H9 (cell line): ENCODE data around the gene RASA3. TPM values are rescaled to one million over a fixed set of nuclear protein-coding genes. Genes with fewer than 3 reads are reported as not detected.

Experiments used
- DNase-seq: peaks from one replicate; pipeline ENCODE4 v3.0.0-alpha.2; 2017
- H2AFZ ChIP-seq: one replicate; pipeline ENCODE4 v1.6.1; 2013; ENCODE audit warnings: mild to moderate bottlenecking, low read length, control low read depth, moderate library complexity
- H2AK5ac ChIP-seq: 2 replicates; pipeline ENCODE4 v1.6.1; 2013; ENCODE audit warnings: low read length, control low read depth, mixed read lengths; ENCODE audit not compliant: insufficient read length
- H2BK120ac ChIP-seq: one replicate; pipeline ENCODE4 v1.6.1; 2013; ENCODE audit warnings: low read depth, mild to moderate bottlenecking, low read length, control low read depth, inconsistent platforms; ENCODE audit not compliant: poor library complexity, severe bottlenecking
- H2BK12ac ChIP-seq: 2 replicates; pipeline ENCODE4 v1.6.1; 2013; ENCODE audit warnings: low read length, control low read depth, mixed read lengths, low read depth; ENCODE audit not compliant: insufficient read length
- H2BK15ac ChIP-seq: 2 replicates; pipeline ENCODE4 v1.6.1; 2013; ENCODE audit warnings: low read depth, low read length, control low read depth
- H2BK20ac ChIP-seq: one replicate; pipeline ENCODE4 v1.6.1; 2013; ENCODE audit warnings: low read depth, mild to moderate bottlenecking, low read length, control low read depth, inconsistent platforms; ENCODE audit not compliant: poor library complexity, severe bottlenecking
- H2BK5ac ChIP-seq: 2 replicates; pipeline ENCODE4 v1.6.1; 2013; ENCODE audit warnings: low read length, control low read depth, mixed read lengths; ENCODE audit not compliant: insufficient read length
- H3K14ac ChIP-seq: 2 replicates; pipeline ENCODE4 v1.6.1; 2013; ENCODE audit warnings: low read length, control low read depth; ENCODE audit not compliant: insufficient read depth
- H3K18ac ChIP-seq: 2 replicates; pipeline ENCODE4 v1.6.1; 2013; ENCODE audit warnings: low read depth, mild to moderate bottlenecking, mixed read lengths, low read length, control low read depth; ENCODE audit not compliant: insufficient read length
- H3K23ac ChIP-seq: 2 replicates; pipeline ENCODE4 v1.6.1; 2013; ENCODE audit warnings: low read length, control low read depth, mixed read lengths, low read depth; ENCODE audit not compliant: insufficient read length
- H3K23me2 ChIP-seq: 2 replicates; pipeline ENCODE4 v1.6.1; 2013; ENCODE audit warnings: low read depth, mild to moderate bottlenecking, mixed read lengths, low read length, control low read depth; ENCODE audit not compliant: insufficient read length, poor library complexity, severe bottlenecking
- H3K27ac ChIP-seq: 2 replicates; pipeline ENCODE4 v1.5.1; 2013; ENCODE audit warnings: low read length, control low read depth, mixed read lengths, low read depth; ENCODE audit not compliant: insufficient read length
- H3K27me3 ChIP-seq: 2 replicates; pipeline ENCODE4 v1.6.1; 2013; ENCODE audit warnings: low read length, control low read depth, inconsistent platforms; ENCODE audit not compliant: insufficient read depth
- H3K4ac ChIP-seq: 2 replicates; pipeline ENCODE4 v1.6.1; 2013; ENCODE audit warnings: low read depth, mild to moderate bottlenecking, control low read depth, inconsistent platforms, low read length, moderate library complexity
- H3K4me1 ChIP-seq: 2 replicates; pipeline ENCODE4 v1.6.1; 2013; ENCODE audit warnings: low read length, control low read depth, inconsistent platforms; ENCODE audit not compliant: insufficient read depth
- H3K4me2 ChIP-seq: 2 replicates; pipeline ENCODE4 v1.6.1; 2013; ENCODE audit warnings: low read length, control low read depth, mixed read lengths; ENCODE audit not compliant: insufficient read length, insufficient read depth
- H3K56ac ChIP-seq: 2 replicates; pipeline ENCODE4 v1.6.1; 2013; ENCODE audit warnings: low read depth, mild to moderate bottlenecking, mixed read lengths, low read length, control low read depth; ENCODE audit not compliant: insufficient read length
- H3K79me1 ChIP-seq: 2 replicates; pipeline ENCODE4 v1.6.1; 2013; ENCODE audit warnings: low read depth, mild to moderate bottlenecking, moderate library complexity, low read length, control low read depth, inconsistent platforms; ENCODE audit not compliant: insufficient read depth, poor library complexity, severe bottlenecking
- H3K79me2 ChIP-seq: 2 replicates; pipeline ENCODE4 v1.6.1; 2013; ENCODE audit warnings: low read length, control low read depth, inconsistent platforms; ENCODE audit not compliant: insufficient read depth
- H3K9ac ChIP-seq: 2 replicates; pipeline ENCODE4 v1.6.1; 2013; ENCODE audit warnings: low read length, control low read depth, mixed read lengths; ENCODE audit not compliant: insufficient read length; ENCODE audit errors: extremely low read depth
- H3K9me3 ChIP-seq: one replicate; pipeline ENCODE4 v1.6.1; 2013; ENCODE audit warnings: low read depth, low read length, inconsistent platforms; ENCODE audit not compliant: control insufficient read depth
- H3T11ph ChIP-seq: one replicate; pipeline ENCODE4 v1.6.1; 2013; ENCODE audit warnings: mild to moderate bottlenecking, low read length, control low read depth, inconsistent platforms
- H4K20me1 ChIP-seq: one replicate; pipeline ENCODE4 v1.6.1; 2013; ENCODE audit not compliant: control insufficient read depth, insufficient read length, insufficient read depth
- H4K5ac ChIP-seq: 2 replicates; pipeline ENCODE4 v1.6.1; 2013; ENCODE audit warnings: low read depth, mild to moderate bottlenecking, mixed read lengths, low read length, control low read depth; ENCODE audit not compliant: insufficient read length
- H4K8ac ChIP-seq: replicated peaks from 2 replicates; pipeline ENCODE4 v1.6.1; 2013; ENCODE audit warnings: low read length, control low read depth, mixed read lengths, low read depth; ENCODE audit not compliant: insufficient read length
- H4K91ac ChIP-seq: 2 replicates; pipeline ENCODE4 v1.6.1; 2013; ENCODE audit warnings: low read depth, mild to moderate bottlenecking, moderate library complexity, mixed read lengths, low read length, control low read depth; ENCODE audit not compliant: insufficient read length
- H3K27ac Mint-ChIP-seq, 3 experiments: 2 replicates in 2 of 3; 3 replicates in 1 of 3; pipeline ENCODE4 v1.8.0; 2020 to 2021; ENCODE audit warnings: mixed read lengths in 3 of 3, mild to moderate bottlenecking in 1 of 3, moderate library complexity in 1 of 3
- H3K27me3 Mint-ChIP-seq: 2 replicates; pipeline ENCODE4 v1.8.0; 2021; ENCODE audit warnings: low read depth, mild to moderate bottlenecking, moderate library complexity, mixed read lengths
- H3K36me3 Mint-ChIP-seq, 3 experiments: 2 replicates in 2 of 3; 3 replicates in 1 of 3; pipeline ENCODE4 v1.8.0; 2020 to 2021; ENCODE audit warnings: low read depth in 3 of 3, mixed read lengths in 3 of 3; ENCODE audit not compliant: insufficient read depth in 1 of 3
- H3K4me1 Mint-ChIP-seq, 2 experiments: 2 replicates each; pipeline ENCODE4 v1.8.0; 2020; ENCODE audit warnings: mixed read lengths in 2 of 2
- H3K4me3 Mint-ChIP-seq, 2 experiments: 2 replicates in 1 of 2; 3 replicates in 1 of 2; pipeline ENCODE4 v1.8.0; 2020 to 2021; ENCODE audit warnings: mild to moderate bottlenecking in 2 of 2, mixed read lengths in 2 of 2, moderate library complexity in 1 of 2
- H3K9me3 Mint-ChIP-seq, 2 experiments: 2 replicates in 1 of 2; 3 replicates in 1 of 2; pipeline ENCODE4 v1.8.0; 2020; ENCODE audit warnings: mild to moderate bottlenecking in 2 of 2, mixed read lengths in 2 of 2, moderate library complexity in 1 of 2
- WGBS: extraction: QIAGEN DNeasy Blood & Tissue Kit; methylation state at CpG from one replicate; pipeline ENCODE4 v1.1.7; 2013; ENCODE audit warnings: missing lambda C conversion rate, low lambda C conversion rate, mixed read lengths; ENCODE audit not compliant: insufficient read length; ENCODE audit errors: extremely low coverage; 5-methylcytosine and 5-hydroxymethylcytosine counted together
- total RNA-seq: library from RNA; stranded (reverse); gene quantifications from 2 replicates; pipeline ENCODE4 v1.2.1, GENCODE V29; 2021
- TF ChIP-seq, protein P1 (sequence below): fragments of 200-600 bp; sonication (generic); conservative IDR thresholded peaks from 3 replicates; pipeline ENCODE4 v1.8.0; 2021; ENCODE audit warnings: antibody characterized with exemption, mild to moderate bottlenecking

RASA3 gene
- total RNA-seq, 1 experiment from 2014 or later: 12.3 TPM

- no CpG with 5 or more reads among the region's 20 CpGs for WGBS
- DNase-seq: no peak
- TF ChIP-seq, protein P1, sequence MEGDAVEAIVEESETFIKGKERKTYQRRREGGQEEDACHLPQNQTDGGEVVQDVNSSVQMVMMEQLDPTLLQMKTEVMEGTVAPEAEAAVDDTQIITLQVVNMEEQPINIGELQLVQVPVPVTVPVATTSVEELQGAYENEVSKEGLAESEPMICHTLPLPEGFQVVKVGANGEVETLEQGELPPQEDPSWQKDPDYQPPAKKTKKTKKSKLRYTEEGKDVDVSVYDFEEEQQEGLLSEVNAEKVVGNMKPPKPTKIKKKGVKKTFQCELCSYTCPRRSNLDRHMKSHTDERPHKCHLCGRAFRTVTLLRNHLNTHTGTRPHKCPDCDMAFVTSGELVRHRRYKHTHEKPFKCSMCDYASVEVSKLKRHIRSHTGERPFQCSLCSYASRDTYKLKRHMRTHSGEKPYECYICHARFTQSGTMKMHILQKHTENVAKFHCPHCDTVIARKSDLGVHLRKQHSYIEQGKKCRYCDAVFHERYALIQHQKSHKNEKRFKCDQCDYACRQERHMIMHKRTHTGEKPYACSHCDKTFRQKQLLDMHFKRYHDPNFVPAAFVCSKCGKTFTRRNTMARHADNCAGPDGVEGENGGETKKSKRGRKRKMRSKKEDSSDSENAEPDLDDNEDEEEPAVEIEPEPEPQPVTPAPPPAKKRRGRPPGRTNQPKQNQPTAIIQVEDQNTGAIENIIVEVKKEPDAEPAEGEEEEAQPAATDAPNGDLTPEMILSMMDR: no peak
Measured at GRCh38 chr13:114018461-114019055, 113.9 kb downstream of the RASA3 start.

More at GRCh38 chr13:114018461-114019055, 113.9 kb downstream of the RASA3 start:
- Histone ChIP-seq H3K27ac (no peak overlapping the region), H4K5ac (no peak overlapping the region), H3K4me2 (no peak overlapping the region), H3K56ac (no peak overlapping the region), H3K9me3 (no peaks in the 10 kb centered on the region), H2AK5ac (no peak overlapping the region), H2BK12ac (no peak overlapping the region), H3K4ac (no peak overlapping the region), H2BK5ac (no peak overlapping the region), H3K4me1 (no peaks in the 10 kb centered on the region), H3K9ac (no peak overlapping the region), H3K14ac (no peak overlapping the region), H4K91ac (no peak overlapping the region), H3K79me1 (no peaks in the 10 kb centered on the region), H3K79me2 (no peaks in the 10 kb centered on the region), H2AFZ (no peak overlapping the region), H3K27me3 (no peaks in the 10 kb centered on the region), H3K23me2 (no peaks in the 10 kb centered on the region), H2BK15ac (no peak overlapping the region), H2BK120ac (no peak overlapping the region), H3K18ac (no peak overlapping the region), H4K8ac (no peak overlapping the region), H3T11ph (no peak overlapping the region), H4K20me1 (no peaks in the 10 kb centered on the region), H2BK20ac (no peak overlapping the region), H3K23ac (no peak overlapping the region)
- H3K4me1 Mint-ChIP-seq: peaks cover 0 to 18% of the 10 kb centered on the region in 2 experiments; a peak in 2 of 4 replicates
- no peak overlapping the region; a peak in 1 of 7 replicates for H3K27ac Mint-ChIP-seq
- H3K27me3 Mint-ChIP-seq: no peaks in the 10 kb centered on the region
- H3K36me3 Mint-ChIP-seq: peaks cover 0 to 11% (median 5%) of the 10 kb centered on the region in 3 experiments; a peak in 5 of 7 replicates
- no peak overlapping the region for H3K4me3 Mint-ChIP-seq
- no peaks in the 10 kb centered on the region for H3K9me3 Mint-ChIP-seq
